Chondrocyte (in vitro differentiated cells): Measurements from ENCODE around the gene TMEM150C. TPM values are rescaled to one million over a fixed set of nuclear protein-coding genes. Genes with fewer than 3 reads are reported as not detected.

Experiments
- DNase-seq: peaks from one replicate; pipeline ENCODE4 v3.0.0; 2021; ENCODE audit warnings: mixed read lengths, low spot score
- H3K27ac Mint-ChIP-seq: one replicate; pipeline ENCODE4 v1.8.0; 2021; ENCODE audit warnings: mild to moderate bottlenecking, moderate library complexity, mixed read lengths; ENCODE audit not compliant: unreplicated experiment
- H3K27me3 Mint-ChIP-seq: 2 replicates; pipeline ENCODE4 v1.8.0; 2021; ENCODE audit warnings: low read depth, mixed read lengths
- H3K36me3 Mint-ChIP-seq: 2 replicates; pipeline ENCODE4 v1.8.0; 2021; ENCODE audit warnings: low read depth, mixed read lengths
- H3K4me1 Mint-ChIP-seq: 2 replicates; pipeline ENCODE4 v1.8.0; 2021; ENCODE audit warnings: low read depth, mild to moderate bottlenecking, mixed read lengths
- H3K4me3 Mint-ChIP-seq: one replicate; pipeline ENCODE4 v1.8.0; 2021; ENCODE audit warnings: mild to moderate bottlenecking, moderate library complexity, mixed read lengths; ENCODE audit not compliant: unreplicated experiment
- H3K9me3 Mint-ChIP-seq: 2 replicates; pipeline ENCODE4 v1.8.0; 2021; ENCODE audit warnings: low read depth, mixed read lengths
- total RNA-seq: library from RNA; stranded (reverse); gene quantifications from 3 replicates; pipeline ENCODE4 v1.2.1, GENCODE V29; 2021
- TF ChIP-seq, protein P1 (sequence below): fragments of 200-600 bp; sonication (generic); IDR thresholded peaks from 2 replicates; pipeline ENCODE4 v1.5.0; 2021; ENCODE audit warnings: antibody characterized with exemption, mild to moderate bottlenecking, moderate library complexity

TMEM150C gene
- total RNA-seq, 1 donor from 2014 or later: 2.3 TPM

- TF ChIP-seq, protein P1, sequence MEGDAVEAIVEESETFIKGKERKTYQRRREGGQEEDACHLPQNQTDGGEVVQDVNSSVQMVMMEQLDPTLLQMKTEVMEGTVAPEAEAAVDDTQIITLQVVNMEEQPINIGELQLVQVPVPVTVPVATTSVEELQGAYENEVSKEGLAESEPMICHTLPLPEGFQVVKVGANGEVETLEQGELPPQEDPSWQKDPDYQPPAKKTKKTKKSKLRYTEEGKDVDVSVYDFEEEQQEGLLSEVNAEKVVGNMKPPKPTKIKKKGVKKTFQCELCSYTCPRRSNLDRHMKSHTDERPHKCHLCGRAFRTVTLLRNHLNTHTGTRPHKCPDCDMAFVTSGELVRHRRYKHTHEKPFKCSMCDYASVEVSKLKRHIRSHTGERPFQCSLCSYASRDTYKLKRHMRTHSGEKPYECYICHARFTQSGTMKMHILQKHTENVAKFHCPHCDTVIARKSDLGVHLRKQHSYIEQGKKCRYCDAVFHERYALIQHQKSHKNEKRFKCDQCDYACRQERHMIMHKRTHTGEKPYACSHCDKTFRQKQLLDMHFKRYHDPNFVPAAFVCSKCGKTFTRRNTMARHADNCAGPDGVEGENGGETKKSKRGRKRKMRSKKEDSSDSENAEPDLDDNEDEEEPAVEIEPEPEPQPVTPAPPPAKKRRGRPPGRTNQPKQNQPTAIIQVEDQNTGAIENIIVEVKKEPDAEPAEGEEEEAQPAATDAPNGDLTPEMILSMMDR: no peak
- no peaks in the 10 kb centered on the region for H3K9me3 Mint-ChIP-seq
- no peaks in the 10 kb centered on the region for H3K27me3 Mint-ChIP-seq
- no peak overlapping the region for H3K27ac Mint-ChIP-seq
- H3K4me1 Mint-ChIP-seq: no peaks in the 10 kb centered on the region
- no peak overlapping the region for H3K4me3 Mint-ChIP-seq
- H3K36me3 Mint-ChIP-seq: peaks cover 7% of the 10 kb centered on the region
- DNase-seq: no peak
Observed at GRCh38 chr4:82458729-82459128, 103.1 kb downstream of the TMEM150C start.

DNA sequence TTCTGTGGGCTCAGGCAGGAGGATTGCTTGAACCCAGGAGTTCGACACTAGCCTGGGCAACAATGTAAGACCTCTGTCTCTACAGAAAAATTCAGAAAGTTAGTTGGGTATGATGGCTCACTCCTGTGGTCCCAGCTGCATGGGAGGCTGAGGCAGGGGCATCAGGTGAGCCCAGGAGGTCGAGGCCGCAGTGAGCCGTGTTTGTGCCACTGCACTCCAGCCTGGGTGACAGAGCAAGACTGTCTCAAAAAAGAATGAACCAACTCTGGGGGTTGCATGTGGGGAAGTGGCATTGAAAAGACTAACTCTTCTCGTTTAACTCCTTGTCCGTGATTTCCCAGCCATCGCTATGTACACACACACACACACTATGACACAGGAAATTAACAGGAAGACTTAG is 104.5 kb downstream of the TMEM150C start:
- H3K4me3 Mint-ChIP-seq: no peak overlapping the region
- peaks cover 11% of the 10 kb centered on the region for H3K36me3 Mint-ChIP-seq
- H3K27ac Mint-ChIP-seq: no peak overlapping the region
- no peaks in the 10 kb centered on the region for H3K4me1 Mint-ChIP-seq
- H3K27me3 Mint-ChIP-seq: no peaks in the 10 kb centered on the region
- no peak for DNase-seq
- H3K9me3 Mint-ChIP-seq: no peaks in the 10 kb centered on the region
- TF ChIP-seq, protein P1: no peak

GRCh38 chr4:82452026-82452425 is 109.8 kb downstream of the TMEM150C start:
- DNase-seq: no peak
- no peak overlapping the region for H3K4me3 Mint-ChIP-seq
- peaks cover 4% of the 10 kb centered on the region for H3K4me1 Mint-ChIP-seq
- no peak overlapping the region for H3K27ac Mint-ChIP-seq
- peaks cover 23% of the 10 kb centered on the region for H3K36me3 Mint-ChIP-seq
- TF ChIP-seq, protein P1: no peak
- H3K27me3 Mint-ChIP-seq: no peaks in the 10 kb centered on the region
- no peaks in the 10 kb centered on the region for H3K9me3 Mint-ChIP-seq

DNA sequence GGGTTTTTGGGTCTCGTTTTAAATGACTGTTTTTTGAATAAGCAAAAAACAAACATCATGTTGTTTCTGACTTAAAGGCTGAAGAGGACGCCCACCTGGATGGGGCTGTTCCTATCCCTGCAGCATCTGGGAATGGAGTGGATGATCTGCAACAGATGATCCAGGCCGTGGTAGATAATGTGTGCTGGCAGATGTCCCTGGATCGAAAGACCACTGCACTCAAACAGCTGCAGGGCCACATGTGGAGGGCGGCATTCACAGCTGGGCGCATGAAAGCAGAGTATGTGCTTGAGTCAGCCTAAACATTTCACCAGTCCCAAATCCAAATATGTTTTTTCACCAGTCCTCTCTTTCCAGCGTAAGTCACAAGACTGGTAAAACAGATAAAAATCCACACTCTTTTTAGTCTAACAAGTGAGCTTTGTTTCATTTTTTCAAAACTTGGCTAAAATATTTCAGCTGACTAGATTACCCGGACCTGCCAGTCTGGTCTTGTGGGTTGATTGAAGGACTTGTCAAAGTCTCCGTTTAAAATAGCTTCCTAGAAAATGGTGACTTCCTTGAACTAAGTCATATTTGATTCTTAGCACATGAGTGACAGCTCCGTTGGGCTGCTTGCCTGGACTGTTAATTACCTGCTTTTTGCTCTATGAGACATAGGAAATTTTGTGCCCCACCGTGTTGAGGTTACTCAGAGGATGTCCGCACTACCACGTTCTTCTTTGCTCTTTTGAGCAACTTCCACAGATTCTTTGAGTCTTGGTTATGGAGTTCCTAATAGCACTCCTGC is 110.6 kb downstream of the TMEM150C start:
- no peaks in the 10 kb centered on the region for H3K9me3 Mint-ChIP-seq
- H3K36me3 Mint-ChIP-seq: peaks cover 23% of the 10 kb centered on the region
- H3K4me3 Mint-ChIP-seq: no peak overlapping the region
- no peak overlapping the region for H3K27ac Mint-ChIP-seq
- H3K4me1 Mint-ChIP-seq: peaks cover 4% of the 10 kb centered on the region
- no peaks in the 10 kb centered on the region for H3K27me3 Mint-ChIP-seq
- TF ChIP-seq, protein P1: no peak
- no peak for DNase-seq

GRCh38 chr4:82447886-82448285 is 113.9 kb downstream of the TMEM150C start:
- no peak for DNase-seq
- Mint-ChIP-seq H3K4me3 (no peak overlapping the region), H3K4me1 (peaks cover 4% of the 10 kb centered on the region), H3K36me3 (peaks cover 17% of the 10 kb centered on the region), H3K27ac (no peak overlapping the region), H3K9me3 (no peaks in the 10 kb centered on the region), H3K27me3 (no peaks in the 10 kb centered on the region)
- TF ChIP-seq, protein P1: no peak
